ENCODE measurements around the gene CRYBA2.

CRYBA2 gene

DNA sequence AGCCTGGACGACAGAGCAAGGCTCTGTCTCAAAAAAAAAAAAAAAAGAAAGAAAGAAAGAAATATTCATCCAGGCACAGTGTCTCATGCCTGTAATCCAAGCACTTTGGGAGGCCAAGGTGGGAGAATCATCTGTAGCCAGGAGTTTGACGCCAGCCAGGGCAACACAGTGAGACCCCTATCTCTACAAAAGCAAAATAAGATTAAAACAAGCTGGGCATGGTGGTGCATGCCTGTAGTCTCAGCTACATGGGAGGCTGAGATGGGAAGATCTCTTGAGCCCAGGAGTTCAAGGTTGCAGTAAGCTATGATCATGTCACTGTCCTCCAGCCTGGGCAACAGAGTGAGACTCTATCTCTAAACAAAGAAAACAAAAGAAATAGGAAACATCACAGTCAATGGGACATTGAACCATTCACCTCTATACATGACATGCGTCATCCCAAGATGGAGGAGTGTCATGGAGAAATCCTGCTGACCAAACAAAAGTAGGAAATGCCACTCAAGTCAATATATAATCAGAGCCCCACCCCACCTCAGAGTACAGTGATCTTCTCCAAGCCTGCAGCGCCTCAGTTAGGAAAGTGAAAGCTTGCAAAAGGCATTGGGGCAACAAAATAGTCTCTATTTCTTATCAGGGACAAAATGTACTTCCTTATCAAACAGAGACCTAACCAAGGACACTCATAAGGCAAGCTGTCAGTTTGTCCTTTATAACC lies 18.0 kb downstream of the CRYBA2 start:
- TF ChIP-seq, protein P1, sequence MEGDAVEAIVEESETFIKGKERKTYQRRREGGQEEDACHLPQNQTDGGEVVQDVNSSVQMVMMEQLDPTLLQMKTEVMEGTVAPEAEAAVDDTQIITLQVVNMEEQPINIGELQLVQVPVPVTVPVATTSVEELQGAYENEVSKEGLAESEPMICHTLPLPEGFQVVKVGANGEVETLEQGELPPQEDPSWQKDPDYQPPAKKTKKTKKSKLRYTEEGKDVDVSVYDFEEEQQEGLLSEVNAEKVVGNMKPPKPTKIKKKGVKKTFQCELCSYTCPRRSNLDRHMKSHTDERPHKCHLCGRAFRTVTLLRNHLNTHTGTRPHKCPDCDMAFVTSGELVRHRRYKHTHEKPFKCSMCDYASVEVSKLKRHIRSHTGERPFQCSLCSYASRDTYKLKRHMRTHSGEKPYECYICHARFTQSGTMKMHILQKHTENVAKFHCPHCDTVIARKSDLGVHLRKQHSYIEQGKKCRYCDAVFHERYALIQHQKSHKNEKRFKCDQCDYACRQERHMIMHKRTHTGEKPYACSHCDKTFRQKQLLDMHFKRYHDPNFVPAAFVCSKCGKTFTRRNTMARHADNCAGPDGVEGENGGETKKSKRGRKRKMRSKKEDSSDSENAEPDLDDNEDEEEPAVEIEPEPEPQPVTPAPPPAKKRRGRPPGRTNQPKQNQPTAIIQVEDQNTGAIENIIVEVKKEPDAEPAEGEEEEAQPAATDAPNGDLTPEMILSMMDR (IDR thresholded peaks at IDR 0.05; ENCODE audit: low read depth, low read length, missing control alignments): no peak
- in situ Hi-C loops (cut with HindIII; ENCODE audit: low pct_ligation_motif_present, low sequenced_read_pairs): no loop called here
- H3K4me3 ChIP-seq (ENCODE audit: low read depth, low read length): no peak overlapping the region

DNA sequence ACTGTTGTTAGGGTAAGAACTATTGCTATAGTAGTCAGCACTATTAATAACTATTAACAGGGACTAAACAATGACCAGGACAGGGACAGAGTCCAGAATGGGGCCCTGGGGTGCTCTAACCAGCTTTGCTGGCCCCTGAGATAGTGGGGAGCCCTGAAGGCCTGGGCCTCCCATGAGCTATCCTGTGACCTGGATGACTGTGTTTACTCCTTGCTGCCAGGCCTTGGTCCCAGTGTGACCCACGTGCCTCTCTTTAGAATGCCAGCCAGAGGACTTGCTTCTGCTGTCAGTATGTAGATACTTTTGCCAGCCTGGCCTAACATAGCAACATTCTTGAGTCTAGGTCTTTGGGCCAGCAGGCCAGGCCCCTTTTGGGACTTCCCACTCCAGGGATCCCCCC lies 22.3 kb downstream of the CRYBA2 start:
- Histone ChIP-seq H3K27ac (no peak overlapping the region), H3K4me3 (ENCODE audit: low read depth, low read length) (no peak overlapping the region), H3K36me3 (replicated peaks) (no peaks in the 10 kb centered on the region), H3K27me3 (replicated peaks) (peaks cover 11% of the 10 kb centered on the region)
- no peak for DNase-seq
- in situ Hi-C loops (cut with HindIII; ENCODE audit: low pct_ligation_motif_present, low sequenced_read_pairs): no loop called here
- TF ChIP-seq, protein P1 (IDR thresholded peaks at IDR 0.05; ENCODE audit: low read depth, low read length, missing control alignments): no peak

More for the DNA sequence above, 18.0 kb downstream of the CRYBA2 start:
- Histone ChIP-seq H3K36me3 (replicated peaks) (no peaks in the 10 kb centered on the region), H3K27me3 (replicated peaks) (peaks cover 17% of the 10 kb centered on the region), H3K27ac (no peak overlapping the region)
- DNase-seq: no peak

- no peaks in the 10 kb centered on the region for H3K36me3 ChIP-seq (replicated peaks)
- H3K27me3 ChIP-seq (replicated peaks): peaks cover 37% of the 10 kb centered on the region
- in situ Hi-C loops (cut with HindIII; ENCODE audit: low pct_ligation_motif_present, low sequenced_read_pairs): no loop called here
- peak; percentile 58 for DNase-seq
- TF ChIP-seq, protein P1 (IDR thresholded peaks at IDR 0.05; ENCODE audit: low read depth, low read length, missing control alignments): no peak
- H3K27ac ChIP-seq: no peak overlapping the region
- no peak overlapping the region for H3K4me3 ChIP-seq (ENCODE audit: low read depth, low read length)
Observed at GRCh38 chr2:218964041-218964771, 29.0 kb downstream of the CRYBA2 start.

- Histone ChIP-seq H3K27ac (no peak overlapping the region), H3K36me3 (replicated peaks) (no peaks in the 10 kb centered on the region), H3K27me3 (replicated peaks) (peaks cover 43% of the 10 kb centered on the region), H3K4me3 (ENCODE audit: low read depth, low read length) (no peak overlapping the region)
- TF ChIP-seq, protein P1 (IDR thresholded peaks at IDR 0.05; ENCODE audit: low read depth, low read length, missing control alignments): no peak
- in situ Hi-C loops (cut with HindIII; ENCODE audit: low pct_ligation_motif_present, low sequenced_read_pairs): no loop called here
- no peak for DNase-seq
Observed at GRCh38 chr2:218963601-218964000, 29.6 kb downstream of the CRYBA2 start.

DNA sequence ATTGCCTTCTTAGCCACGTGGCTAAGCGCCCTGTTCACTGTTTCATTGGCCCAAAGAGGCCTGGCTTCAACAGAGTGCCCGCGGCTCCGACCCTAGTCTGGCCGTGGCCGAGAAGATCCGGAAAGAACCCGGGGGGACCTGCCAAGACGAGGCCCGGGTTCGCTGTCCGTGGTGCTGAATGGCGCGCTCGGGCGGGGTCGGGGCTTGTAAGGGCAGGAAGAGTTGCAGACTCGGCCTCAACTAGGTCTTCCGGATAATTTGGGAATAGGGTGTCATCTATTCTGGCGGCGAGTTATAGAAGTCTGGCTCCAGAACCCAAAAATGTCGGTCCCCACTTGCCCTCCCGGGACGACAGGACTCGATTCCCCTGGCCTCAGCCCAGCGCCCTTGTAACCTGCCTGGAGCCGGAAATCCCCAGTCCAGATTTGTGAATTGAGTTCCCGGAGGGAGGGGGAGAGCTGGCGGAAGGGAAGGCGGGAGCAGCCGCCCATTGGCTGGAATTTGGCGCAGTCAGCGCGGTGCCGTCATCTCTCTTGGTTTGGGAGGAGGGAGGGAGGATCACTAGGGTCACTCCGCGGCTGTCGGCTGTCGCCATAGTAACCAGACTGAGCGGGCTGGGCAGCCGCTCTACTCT lies 30.2 kb downstream of the CRYBA2 start:
- H3K27me3 ChIP-seq (replicated peaks): peaks cover 48% of the 10 kb centered on the region
- TF ChIP-seq, protein P1 (IDR thresholded peaks at IDR 0.05; ENCODE audit: low read depth, low read length, missing control alignments): no peak
- H3K4me3 ChIP-seq (ENCODE audit: low read depth, low read length): peak overlapping the region; percentile 24
- in situ Hi-C loops (cut with HindIII; ENCODE audit: low pct_ligation_motif_present, low sequenced_read_pairs): no loop called here
- H3K27ac ChIP-seq: no peak overlapping the region
- DNase-seq: peak; percentile 14
- no peaks in the 10 kb centered on the region for H3K36me3 ChIP-seq (replicated peaks)
